K562 (cell line): ENCODE measurements around the gene HES5. TPM values are rescaled to one million over a fixed set of nuclear protein-coding genes. Genes with fewer than 3 reads are reported as not detected.

Experiments
- ATAC-seq: fragments of 200-7000 bp; cut with Tn5 transposase; 3 replicates; pipeline ENCODE4 v1.9.1; 2020; ENCODE audit warnings: moderate library complexity
- BruUV-seq: library from RNA; stranded (reverse); fragments of 400-500 nt; replicated peaks from 2 replicates; lab custom pipeline; 2021; lab: Mats Ljungman, UMichigan
- CTCF ChIA-PET: fragments of 300-600 bp; formaldehyde crosslinking; extraction: SDS; loops from one replicate; lab custom pipeline; 2021; ENCODE audit warnings: low intra/inter-chr PET ratio; lab: Yijun Ruan, JAX
- POLR2A ChIA-PET: fragments of 300-600, 350-650 bp; sonication (Branson Sonifier 250); formaldehyde crosslinking; extraction: SDS; loops from one replicate; lab custom pipeline; 2021; ENCODE audit warnings: antibody characterized with exemption, inconsistent platforms; lab: Yijun Ruan, JAX
- DNase-seq, 4 experiments: peaks; one replicate each; pipeline versions ENCODE4 v3.0.0 to v3.0.0-alpha.2; 2011 to 2018; ENCODE audit warnings: low spot score in 3 of 4, mixed read lengths in 3 of 4; ENCODE audit errors: extremely low read depth in 1 of 4
- FAIRE-seq: peaks from 2 replicates; lab custom pipeline; 2011; peaks lifted over from hg19 to GRCh38; lab: Jason Lieb, UNC
- H2AFZ ChIP-seq: 2 replicates; pipeline ENCODE4 v1.6.0; 2011; ENCODE audit warnings: low read depth, low read length, control low read depth, inconsistent platforms
- H3K27ac ChIP-seq: fragments of 200-600 bp; 3 replicates; pipeline ENCODE4 v1.8.0; 2011; ENCODE audit warnings: low read depth, mild to moderate bottlenecking, control low read depth, inconsistent platforms, low read length, moderate library complexity, mixed read lengths; ENCODE audit errors: extremely low read depth
- H3K27me3 ChIP-seq, 2 experiments: fragments of 300-600 bp in 1 of 2; 2 replicates in 1 of 2; 3 replicates in 1 of 2; pipeline versions ENCODE4 v1.6.0 to v1.8.0; 2011; ENCODE audit warnings: inconsistent platforms in 2 of 2, low read length in 2 of 2, mild to moderate bottlenecking in 1 of 2, mixed read lengths in 1 of 2, moderate library complexity in 1 of 2; ENCODE audit not compliant: control insufficient read depth in 2 of 2, insufficient read depth in 2 of 2
- H3K36me3 ChIP-seq: fragments of 300-600 bp; 3 replicates; pipeline ENCODE4 v1.8.0; 2011; ENCODE audit warnings: mild to moderate bottlenecking, low read length, inconsistent platforms; ENCODE audit not compliant: control insufficient read depth, insufficient read depth
- H3K4me1 ChIP-seq, 2 experiments: fragments of 200-600 bp in 1 of 2; replicated peaks in 1 of 2; 2 replicates in 1 of 2; 3 replicates in 1 of 2; pipeline versions ENCODE4 v1.5.1 to v1.8.0; 2011; ENCODE audit warnings: inconsistent platforms in 2 of 2, low read length in 2 of 2, mild to moderate bottlenecking in 1 of 2, mixed read lengths in 1 of 2, moderate library complexity in 1 of 2; ENCODE audit not compliant: control insufficient read depth in 2 of 2, insufficient read depth in 2 of 2
- H3K4me2 ChIP-seq: 2 replicates; pipeline ENCODE4 v1.6.1; 2011; ENCODE audit warnings: low read length, control low read depth, inconsistent platforms, mixed read lengths; ENCODE audit not compliant: insufficient read depth
- H3K4me3 ChIP-seq: fragments of 200-600 bp; sonication (generic), shearing (Covaris generic); 2 replicates; pipeline ENCODE4 v1.5.1; 2016; ENCODE audit warnings: control low read depth, inconsistent platforms
- H3K79me2 ChIP-seq: fragments of 200-600 bp; 3 replicates; pipeline ENCODE4 v1.8.0; 2011; ENCODE audit warnings: low read length, inconsistent platforms; ENCODE audit not compliant: control insufficient read depth, insufficient read depth
- H3K9ac ChIP-seq, 2 experiments: 2 replicates each; pipeline versions ENCODE4 v1.6.0 to v1.6.1; 2011; ENCODE audit warnings: low read depth in 2 of 2, low read length in 2 of 2, control low read depth in 1 of 2, inconsistent platforms in 1 of 2, mild to moderate bottlenecking in 1 of 2, mixed read lengths in 1 of 2; ENCODE audit not compliant: insufficient read depth in 1 of 2
- H3K9me1 ChIP-seq: one replicate; pipeline ENCODE4 v1.6.0; 2011; ENCODE audit warnings: inconsistent platforms, mild to moderate bottlenecking, low read length, moderate library complexity; ENCODE audit not compliant: control insufficient read depth, insufficient read depth
- H3K9me3 ChIP-seq: replicated peaks from 2 replicates; pipeline ENCODE4 v1.5.1; 2011; ENCODE audit warnings: low read depth, low read length, inconsistent platforms; ENCODE audit not compliant: control insufficient read depth, insufficient read depth
- H4K20me1 ChIP-seq: replicated peaks from 2 replicates; pipeline ENCODE4 v1.6.1; 2011; ENCODE audit warnings: low read length, inconsistent platforms, mixed read lengths; ENCODE audit not compliant: control insufficient read depth, insufficient read depth
- ATF1 ChIP-seq, 2 experiments: fragments of 450-650 bp in 1 of 2; IDR thresholded peaks; 2 replicates each; pipeline ENCODE4 v1.6.1; 2016; ENCODE audit warnings: missing compliant biosample characterization in 1 of 2, missing genetic modification characterization in 1 of 2
- ATF7 ChIP-seq: fragments of 450-650 bp; IDR thresholded peaks from 2 replicates; pipeline ENCODE4 v1.7.1; 2014; ENCODE audit warnings: mild to moderate bottlenecking, moderate library complexity
- BCOR ChIP-seq: fragments of 450-650 bp; IDR thresholded peaks from 2 replicates; pipeline ENCODE4 v1.6.1; 2016
- HBP1 ChIP-seq: fragments of 450-650 bp; formaldehyde crosslinking; IDR thresholded peaks from 2 replicates; pipeline ENCODE4 v1.4.0; 2022; ENCODE audit warnings: missing genetic modification characterization
- HDGF ChIP-seq: fragments of 450-650 bp; IDR thresholded peaks from 2 replicates; pipeline ENCODE4 v1.6.1; 2016
- HLTF ChIP-seq: fragments of 450-650 bp; IDR thresholded peaks from 2 replicates; pipeline ENCODE4 v1.6.1; 2016
- HMGN3 ChIP-seq: IDR thresholded peaks from 2 replicates; pipeline ENCODE4 v1.6.1; 2011; ENCODE audit warnings: borderline replicate concordance, low read depth, mild to moderate bottlenecking, mixed read lengths, low read length; ENCODE audit not compliant: insufficient read length; ENCODE audit errors: extremely low read depth
- HNRNPLL ChIP-seq: fragments of 200-400 bp; formaldehyde crosslinking; IDR thresholded peaks from 2 replicates; pipeline ENCODE4 v1.6.1; 2017; ENCODE audit warnings: low read length, low read depth, mild to moderate bottlenecking; ENCODE audit not compliant: poor library complexity, severe bottlenecking
- HOXB6 ChIP-seq: fragments of 250-450 bp; sonication (Bioruptor Pico); IDR thresholded peaks from 2 replicates; pipeline ENCODE4 v1.5.1; 2022; ENCODE audit warnings: mild to moderate bottlenecking, borderline replicate concordance
- ILF3 ChIP-seq: fragments of 450-650 bp; IDR thresholded peaks from 2 replicates; pipeline ENCODE4 v1.6.1; 2018; ENCODE audit warnings: antibody characterized with exemption, mild to moderate bottlenecking, moderate library complexity, borderline replicate concordance
- MCM5 ChIP-seq: fragments of 450-650 bp; IDR thresholded peaks from 2 replicates; pipeline ENCODE4 v1.6.1; 2016; ENCODE audit warnings: low read depth
- RNF2 ChIP-seq: sonication (generic); IDR thresholded peaks from 2 replicates; pipeline ENCODE4 v1.6.1; 2016
- SMAD1 ChIP-seq: fragments of 150-350 bp; IDR thresholded peaks from 2 replicates; pipeline ENCODE4 v1.6.1; 2014; ENCODE audit warnings: low read length, low read depth; ENCODE audit not compliant: partially characterized antibody
- SP2 ChIP-seq: IDR thresholded peaks from 2 replicates; pipeline ENCODE4 v1.6.1; 2011; ENCODE audit warnings: mild to moderate bottlenecking, low read depth, low read length, moderate library complexity; ENCODE audit not compliant: poor library complexity, severe bottlenecking; ENCODE audit errors: extremely low read depth
- TFAP4 ChIP-seq: sonication (generic); formaldehyde crosslinking; IDR thresholded peaks from 2 replicates; pipeline ENCODE4 v1.8.0; 2022; ENCODE audit warnings: missing genetic modification reagents, mild to moderate bottlenecking, moderate library complexity, borderline replicate concordance
- UBTF ChIP-seq, 2 experiments: IDR thresholded peaks; 2 replicates each; pipeline ENCODE4 v1.6.1; 2012; ENCODE audit warnings: improper control_type of control experiment in 2 of 2, low read depth in 2 of 2, low read length in 2 of 2, borderline replicate concordance in 1 of 2
- ZNF583 ChIP-seq: fragments of 250-450 bp; sonication (Bioruptor Pico); IDR thresholded peaks from 2 replicates; pipeline ENCODE4 v1.4.0; 2020
- WGBS: fragments of 100-300 bp; shearing (Covaris generic); methylation state at CpG from one replicate; pipeline ENCODE4 v1.1.6; 2016; ENCODE audit warnings: low coverage, mixed read lengths; ENCODE audit not compliant: insufficient coverage; ENCODE audit errors: missing lambda C conversion rate; 5-methylcytosine and 5-hydroxymethylcytosine counted together
- in situ Hi-C: fragments of 300-500 bp; cut with MboI; formaldehyde crosslinking; loops from 4 replicates; pipeline ENCODE4 v1.15.0; 2018; ENCODE audit warnings: inconsistent platforms, mixed read lengths
- intact Hi-C: fragments of 100-400 bp; cut with micrococcal nuclease; formaldehyde crosslinking; loops from 2 replicates; pipeline ENCODE4 v1.14.2; 2022
- polyA plus RNA-seq, 8 experiments: library from polyadenylated mRNA; depleted of rRNA in 4 of 8; stranded (reverse) in 5 of 8; unstranded in 3 of 8; fragments of >200 nt; fragmentation: Nextera tagmentation in 2 of 8; fragmentation: Illumina TruSeq in 1 of 8; extraction: Ambion mirVana in 2 of 8; extraction: Trizol in 1 of 8; gene quantifications; 2 replicates each; pipeline versions ENCODE4 v1.2.1 to v1.2.3, GENCODE V29; 2011 to 2014; ENCODE audit warnings: inconsistent platforms in 1 of 8, missing spikeins in 1 of 8
- total RNA-seq, 7 experiments: library from RNA; depleted of rRNA in 6 of 7; stranded (reverse); fragments of >200 nt in 6 of 7; fragmentation: Illumina TruSeq in 2 of 7; extraction: Trizol in 2 of 7; gene quantifications; 2 replicates each; pipeline versions ENCODE4 v1.2.1 to v1.2.3, GENCODE V29; 2011 to 2021; ENCODE audit warnings: low replicate concordance in 1 of 7

Gene HES5
- total and polyA plus RNA-seq, 9 of the 15 experiments (the other 6 are each of a cell fraction or from before 2014, with no cell fraction given): not detected

GRCh38 chr1:2557482-2558400 is 27.7 kb upstream of the HES5 start:
- no peak for FAIRE-seq
- Histone ChIP-seq H3K36me3 (no peaks in the 10 kb centered on the region), H3K9me1 (no peaks in the 10 kb centered on the region), H3K27me3 (0 out of 5 replicates have a peak, but pooled peaks cover 0 to 4% of the 10 kb centered on the region in 2 experiments), H3K9ac (peak overlapping the region in 1 of 2 experiments; percentile 92; a peak in 2 of 4 replicates), H3K4me3 (no peak overlapping the region), H3K27ac (no peak overlapping the region), H2AFZ (no peak overlapping the region), H3K4me1 (peaks cover 26 to 85% of the 10 kb centered on the region in 2 experiments), H3K4me2 (no peak overlapping the region), H3K79me2 (no peaks in the 10 kb centered on the region), H3K9me3 (no peaks in the 10 kb centered on the region), H4K20me1 (no peaks in the 10 kb centered on the region)
- BruUV-seq: no TSS peak
- ChIA-PET CTCF (no interaction called here), POLR2A (interaction anchor here (0.5 to 1.8 kb wide), 7 partner anchors 11 to 601 kb away, joined by 3 to 8 read pairs (median 3); partner anchors contain the start of gene PRXL2B)
- ATAC-seq: no peak
- in situ Hi-C loops (no loop called here), intact Hi-C loops (no loop called here)
- DNase-seq: no peak
- WGBS: 35% methylated on average over 27 of the region's 30 CpGs
- TF ChIP-seq SP2 (no peak), HLTF (no peak), HBP1 (CRISPR knock-in tag) (no peak), SMAD1 (no peak), UBTF (IDR thresholded peaks at IDR 0.05; ENCODE audit: borderline replicate concordance in 1 of 2, low read depth in 2 of 2, low read length in 2 of 2) (0 out of 4 replicates have a peak, but pooled peaks of 1 of the 2 experiments have one; percentile 11), HNRNPLL (no peak), HMGN3 (peak; percentile 72), MCM5 (no peak), RNF2 (no peak), ILF3 (no peak), HOXB6 (CRISPR knock-in tag) (no peak), ATF1 (CRISPR knock-in tag; IDR thresholded peaks at IDR 0.05) (no peak), ATF1 (tag; IDR thresholded peaks at IDR 0.05) (0 out of 2 replicates have a peak, but pooled peaks have one; percentile 10), HDGF (no peak), TFAP4 (CRISPR knock-in tag) (no peak), BCOR (no peak), ATF7 (no peak), ZNF583 (CRISPR knock-in tag) (0 out of 2 replicates have a peak, but pooled peaks have one; percentile 43)
